G401 (cell line): ENCODE results near the gene ZNF263. TPM values are rescaled to one million over a fixed set of nuclear protein-coding genes. Genes with fewer than 3 reads are reported as not detected.
"Not testable (repeated sequence)": the region's sequence is repeated elsewhere in the genome, so short reads cannot be mapped to it uniquely, and the experiment has no call there.

Experiments used
- DNase-seq: peaks from one replicate; pipeline ENCODE4 v3.0.0-alpha.2; 2015; ENCODE audit warnings: low spot score
- in situ Hi-C: cut with HindIII; loops from 2 replicates; pipeline ENCODE4 v1.10.0; 2016; ENCODE audit warnings: low sequenced_read_pairs, mixed read lengths
- total RNA-seq: library from RNA; depleted of rRNA; stranded (reverse); fragments of >200 nt; shearing (Covaris generic); gene quantifications from 2 replicates; pipeline ENCODE4 v1.2.3, GENCODE V29; 2014

ZNF263 gene
- total RNA-seq, 1 experiment from 2014 or later, result 87.5 TPM

DNA sequence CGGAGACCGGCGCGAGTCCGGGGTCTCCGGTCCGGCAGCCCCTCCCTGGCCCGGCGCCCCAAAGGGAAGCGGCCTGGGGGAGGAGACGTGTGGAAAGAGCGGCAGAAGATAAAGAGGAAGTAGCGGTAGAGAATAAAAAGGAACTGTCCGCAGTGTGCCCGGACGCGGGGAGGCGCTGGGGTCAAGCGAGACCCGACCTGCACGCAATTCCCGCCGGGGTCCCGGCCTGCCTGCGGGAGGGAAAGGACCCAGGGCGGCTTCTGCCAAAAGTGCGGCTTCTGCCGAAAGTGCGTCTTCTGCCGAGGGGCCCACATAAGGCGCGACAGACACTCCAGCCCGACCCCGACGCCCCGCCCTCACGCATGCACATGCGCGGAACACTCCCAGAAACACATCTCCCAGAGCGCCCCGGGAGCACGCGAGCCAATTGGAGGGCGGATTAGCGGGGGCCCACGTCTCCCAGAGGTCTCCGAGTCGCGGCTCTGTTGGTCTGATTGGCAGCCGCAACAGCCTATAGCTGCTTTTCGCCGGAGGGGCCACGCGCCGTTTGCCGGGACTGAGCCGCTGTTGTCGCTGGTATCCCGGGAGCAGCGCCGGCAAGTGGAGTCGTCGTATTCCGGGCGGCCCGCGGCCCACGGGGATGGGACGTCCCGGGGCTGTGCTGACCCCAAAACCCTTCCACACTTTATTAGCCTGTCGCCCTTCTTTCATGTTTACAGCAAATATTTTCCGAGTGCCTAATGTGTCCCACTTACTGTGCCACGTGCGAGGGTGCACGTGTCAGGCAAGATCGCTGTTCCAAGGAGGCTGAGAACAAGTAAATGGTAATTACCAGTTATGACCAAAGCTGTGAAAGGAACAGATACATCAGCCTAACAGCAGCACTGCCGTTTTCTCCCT is 18.9 kb upstream of the ZNF263 start:
- peak; percentile 98 for DNase-seq

DNA sequence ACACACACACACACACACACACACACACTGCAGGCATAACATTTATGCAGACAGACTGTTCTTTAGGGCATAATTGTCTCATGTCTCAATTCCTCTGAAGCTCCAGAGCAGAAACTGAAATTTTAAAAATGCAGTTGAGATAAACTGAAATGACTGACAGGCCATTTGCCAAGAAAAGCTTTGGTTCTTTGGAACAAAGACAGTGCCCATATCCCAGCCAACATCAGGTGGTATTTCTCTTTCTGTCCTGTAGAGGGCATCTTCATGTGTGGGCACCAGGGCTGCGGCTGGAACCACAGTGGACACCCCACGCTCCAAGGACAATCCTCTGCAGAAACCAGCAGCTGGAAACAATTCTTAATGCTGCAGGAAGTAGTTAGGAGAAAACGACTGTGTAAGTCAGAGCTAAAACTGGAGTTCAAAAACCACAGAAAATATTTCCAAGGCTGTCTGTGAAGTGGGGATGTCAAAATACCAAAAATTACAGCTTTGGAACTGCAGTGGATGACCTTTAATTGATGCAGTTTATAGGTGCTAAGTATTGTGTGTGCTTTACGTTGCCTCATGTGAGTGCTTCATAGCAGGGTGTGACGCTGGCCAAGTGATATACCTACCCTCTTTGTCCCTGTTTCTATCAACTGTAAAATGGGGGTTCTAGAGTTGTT is 16.3 kb upstream of the ZNF263 start:
- in situ Hi-C loops, result no loop called here
- DNase-seq, result peak; percentile 23

More for the DNA sequence above, 18.9 kb upstream of the ZNF263 start:
- in situ Hi-C loops, result no loop called here

DNA sequence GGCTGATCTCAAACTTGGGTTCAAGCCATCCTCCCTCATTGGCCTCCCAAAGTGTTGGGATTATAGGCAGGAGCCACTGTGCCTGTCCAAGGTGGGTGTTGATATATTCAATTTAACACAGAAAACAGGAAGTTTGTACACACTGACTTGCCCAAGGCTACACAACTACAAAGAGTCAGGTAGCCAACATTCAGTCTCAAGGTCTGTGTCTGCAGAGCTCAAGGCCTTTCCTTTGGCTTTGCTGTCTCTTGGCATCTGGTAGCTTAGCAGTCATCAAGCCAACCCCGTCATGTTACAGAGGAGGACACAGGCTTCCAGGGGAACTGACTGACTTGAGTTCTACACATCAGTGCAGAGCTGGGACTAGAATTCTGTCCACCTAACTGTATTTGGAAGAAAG is 15.0 kb upstream of the ZNF263 start:
- in situ Hi-C loops, result no loop called here

DNA sequence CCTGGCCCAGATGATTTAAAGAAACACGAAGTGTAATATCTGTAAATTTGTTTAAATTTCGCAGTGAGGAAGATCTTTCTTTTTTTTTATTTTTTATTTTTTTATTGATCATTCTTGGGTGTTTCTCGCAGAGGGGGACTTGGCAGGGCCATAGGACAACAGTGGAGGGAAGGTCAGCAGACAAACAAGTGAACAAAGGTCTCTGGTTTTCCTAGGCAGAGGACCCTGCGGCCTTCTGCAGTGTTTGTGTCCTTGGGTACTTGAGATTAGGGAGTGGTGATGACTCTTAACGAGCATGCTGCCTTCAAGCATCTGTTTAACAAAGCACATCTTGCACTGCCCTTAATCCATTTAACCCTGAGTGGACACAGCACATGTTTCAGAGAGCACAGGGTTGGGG is 12.6 kb upstream of the ZNF263 start:
- in situ Hi-C loops, DNase-seq: not testable (repeated sequence)

More for the DNA sequence above, 15.0 kb upstream of the ZNF263 start:
- DNase-seq, result no peak

DNA sequence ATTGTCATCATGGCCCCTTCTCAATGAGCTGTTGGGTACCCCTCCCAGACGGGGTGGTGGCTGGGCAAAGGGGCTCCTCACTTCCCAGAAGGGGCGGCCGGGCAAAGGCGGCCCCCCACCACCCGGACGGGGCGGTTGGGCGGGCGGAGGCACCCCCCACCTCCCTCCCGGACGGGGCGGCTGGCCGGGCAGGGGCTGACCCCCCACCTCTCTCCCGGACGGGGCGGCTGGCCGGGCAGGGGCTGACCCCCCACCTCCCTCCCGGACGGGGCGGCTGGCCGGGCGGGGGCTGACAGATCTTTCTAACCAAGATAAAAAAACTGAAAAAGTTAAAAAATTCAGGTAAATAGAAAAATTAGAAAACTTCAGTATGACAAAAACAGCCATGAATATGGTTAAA is 12.0 kb upstream of the ZNF263 start:
- in situ Hi-C loops, DNase-seq: not testable (repeated sequence)

DNA sequence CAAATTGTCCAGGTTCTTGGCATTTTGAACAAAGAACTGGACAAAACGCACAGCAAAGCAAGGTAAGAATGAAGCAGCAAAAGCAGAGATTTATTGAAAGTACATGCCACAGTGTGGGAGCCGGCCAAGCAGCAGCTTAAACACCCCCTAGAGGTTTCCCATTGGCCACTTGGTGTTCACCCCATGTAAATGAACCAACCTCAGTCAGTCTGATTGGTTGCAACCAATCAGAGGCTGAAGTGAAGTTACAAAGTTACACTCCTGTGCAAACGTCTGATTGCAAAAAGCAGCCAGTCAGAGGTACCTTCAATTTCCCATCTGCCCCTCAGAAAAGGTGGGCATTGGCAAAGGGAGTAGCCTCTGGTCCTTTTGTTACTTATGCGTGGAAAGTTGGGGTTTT is 8.8 kb upstream of the ZNF263 start:
- in situ Hi-C loops, result no loop called here
- DNase-seq, result no peak

DNA sequence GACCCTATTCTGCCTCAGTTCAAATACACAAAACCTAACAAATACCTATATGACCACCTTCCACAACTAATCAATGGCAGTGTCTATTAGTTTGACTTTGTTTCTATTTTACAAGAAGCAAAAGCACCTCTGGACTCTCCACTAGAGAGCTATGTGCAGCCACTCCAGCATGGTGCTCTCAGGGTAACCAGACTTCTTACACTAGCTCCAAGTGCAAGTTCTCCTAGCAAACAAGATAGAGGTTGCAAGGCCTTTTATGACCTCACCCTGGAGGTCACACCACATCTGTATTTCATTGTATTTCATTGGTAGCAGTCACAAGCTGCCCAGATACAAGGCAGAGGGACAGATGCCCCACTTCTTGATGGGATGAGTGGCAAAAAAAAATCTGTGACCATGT is 8.3 kb upstream of the ZNF263 start:
- DNase-seq, result no peak
- in situ Hi-C loops, result no loop called here

DNA sequence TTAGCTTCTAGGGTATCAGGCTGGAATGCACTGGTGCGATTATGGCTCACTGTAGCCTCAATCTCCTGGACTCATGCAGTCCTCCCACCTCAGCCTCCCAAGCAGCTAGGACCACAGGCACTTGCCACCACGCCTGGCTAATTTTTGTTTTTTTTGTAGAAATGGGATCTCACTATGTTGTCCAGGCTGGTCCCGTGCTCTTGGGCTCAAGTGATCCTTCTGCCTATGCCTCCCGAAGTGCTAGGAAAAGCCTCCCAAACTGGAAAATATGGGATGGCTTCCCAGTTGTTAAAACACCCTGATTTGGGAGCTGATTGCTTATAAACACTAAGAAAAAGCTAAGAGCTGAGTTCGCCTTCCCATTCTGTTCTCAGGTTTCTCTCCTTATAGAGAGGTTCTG is 6.6 kb upstream of the ZNF263 start:
- no peak for DNase-seq
- in situ Hi-C loops, result no loop called here

DNA sequence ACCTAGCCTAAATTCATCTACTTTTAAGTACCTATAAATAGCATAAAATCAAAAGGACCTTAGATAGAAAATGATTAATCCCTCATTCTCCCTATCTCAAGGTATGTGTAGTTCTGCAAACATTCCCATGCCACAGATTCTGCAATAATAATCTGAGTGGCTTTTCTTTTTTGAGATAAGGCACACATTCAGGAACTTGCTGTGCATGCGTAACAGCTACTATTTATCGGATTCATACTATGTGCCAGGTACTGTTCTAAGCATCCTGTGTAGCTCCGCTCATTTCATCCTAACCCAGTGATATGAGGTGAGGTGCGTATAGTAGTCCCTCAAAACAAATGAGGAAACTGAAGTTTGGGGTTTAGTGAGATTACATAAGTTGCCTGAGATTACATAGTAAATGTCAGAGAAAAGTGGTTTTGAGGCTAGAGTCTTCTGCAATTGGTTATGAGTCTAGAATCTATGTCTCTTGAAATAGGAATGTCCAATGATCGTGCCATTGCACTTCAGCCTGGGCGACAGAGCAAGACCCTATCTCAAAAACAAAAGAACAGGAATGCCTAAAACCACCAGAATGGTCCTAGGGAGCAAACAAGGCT is 2.0 kb upstream of the ZNF263 start:
- DNase-seq, result no peak
- in situ Hi-C loops, result no loop called here

DNA sequence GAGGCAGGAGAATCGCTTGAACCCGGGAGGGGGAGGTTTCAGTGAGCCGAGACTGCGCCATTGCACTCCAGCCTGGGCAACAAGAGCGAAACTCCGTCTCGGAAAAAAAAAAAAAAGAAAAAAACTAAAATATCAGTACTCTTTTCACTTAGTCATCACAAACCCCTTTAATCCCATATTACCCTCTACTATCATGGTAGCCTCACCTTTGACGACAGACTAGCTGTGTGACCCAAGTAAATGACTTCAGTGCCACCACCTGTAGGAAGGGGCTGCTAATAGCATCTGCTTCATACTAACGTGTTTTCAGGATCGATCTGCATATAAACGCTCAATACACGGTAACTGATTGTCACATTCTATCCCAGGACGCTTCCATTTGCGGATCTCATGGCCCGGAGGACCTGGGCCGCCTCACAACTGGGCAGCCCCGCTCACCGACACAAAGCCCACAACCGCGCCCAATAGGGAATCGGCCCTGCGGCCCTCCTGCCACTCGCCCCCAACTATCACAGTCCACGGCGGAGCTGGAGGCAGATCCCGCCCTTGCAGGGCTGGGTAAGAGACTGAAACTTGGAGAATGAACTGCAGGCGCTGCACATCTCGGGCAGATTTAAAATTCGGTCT is 1.1 kb upstream of the ZNF263 start:
- DNase-seq, result no peak
- in situ Hi-C loops, result no loop called here

DNA sequence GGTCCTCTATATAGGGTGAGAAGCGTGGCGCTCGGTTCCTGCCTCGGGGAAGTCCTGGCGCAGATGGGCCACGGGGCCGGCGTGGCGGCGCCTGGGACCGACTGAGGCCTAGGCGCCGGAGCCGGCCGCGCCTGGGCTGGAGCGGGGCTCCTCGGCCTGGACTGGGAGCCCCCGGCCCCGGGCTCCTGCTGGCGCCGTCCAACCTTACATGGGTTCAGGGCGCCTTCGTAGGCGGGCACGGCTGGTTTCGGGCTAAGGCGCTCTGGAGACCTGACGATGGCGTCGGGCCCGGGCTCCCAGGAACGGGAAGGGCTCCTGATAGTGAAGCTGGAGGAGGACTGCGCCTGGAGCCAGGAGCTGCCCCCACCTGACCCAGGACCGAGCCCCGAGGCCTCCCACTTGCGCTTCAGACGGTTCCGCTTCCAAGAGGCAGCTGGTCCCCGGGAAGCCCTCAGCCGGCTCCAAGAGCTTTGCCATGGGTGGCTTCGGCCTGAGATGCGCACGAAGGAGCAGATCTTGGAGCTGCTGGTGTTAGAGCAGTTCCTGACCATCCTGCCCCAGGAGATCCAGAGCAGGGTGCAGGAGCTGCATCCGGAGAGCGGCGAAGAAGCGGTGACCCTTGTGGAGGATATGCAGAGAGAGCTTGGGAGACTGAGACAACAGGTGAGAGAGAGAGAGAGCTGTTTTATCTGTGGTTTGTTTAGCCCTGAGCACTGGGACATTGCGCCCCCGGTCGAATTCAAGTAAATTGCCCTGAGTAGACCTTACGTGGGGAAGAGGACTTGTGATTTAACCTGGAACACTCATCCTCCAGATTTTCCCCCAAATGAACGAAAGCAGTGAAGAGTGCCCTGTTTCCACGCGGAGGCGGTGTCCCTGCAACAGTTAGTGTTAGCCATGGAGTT is 504 bp downstream of the ZNF263 start:
- in situ Hi-C loops, result no loop called here
- DNase-seq, result no peak

DNA sequence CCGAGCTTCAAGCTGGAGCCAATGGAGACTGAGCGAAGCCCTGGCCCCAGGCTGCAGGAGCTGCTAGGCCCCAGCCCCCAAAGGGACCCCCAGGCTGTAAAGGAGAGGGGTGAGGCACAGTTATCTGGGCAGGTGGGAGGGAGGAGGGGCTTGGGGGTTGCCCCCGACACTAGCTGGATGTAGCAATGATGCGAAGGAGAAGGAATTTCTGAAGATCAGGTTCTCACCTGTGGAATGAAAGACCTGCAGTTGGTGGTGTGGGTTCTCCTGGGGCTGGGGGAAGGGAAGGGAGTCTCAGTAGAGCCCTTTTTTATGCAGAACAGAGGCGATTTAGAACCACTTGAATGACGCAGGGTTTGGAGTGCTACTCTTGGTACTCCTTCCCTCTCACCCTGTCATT is 1.8 kb downstream of the ZNF263 start:
- in situ Hi-C loops, result no loop called here
- DNase-seq, result no peak

DNA sequence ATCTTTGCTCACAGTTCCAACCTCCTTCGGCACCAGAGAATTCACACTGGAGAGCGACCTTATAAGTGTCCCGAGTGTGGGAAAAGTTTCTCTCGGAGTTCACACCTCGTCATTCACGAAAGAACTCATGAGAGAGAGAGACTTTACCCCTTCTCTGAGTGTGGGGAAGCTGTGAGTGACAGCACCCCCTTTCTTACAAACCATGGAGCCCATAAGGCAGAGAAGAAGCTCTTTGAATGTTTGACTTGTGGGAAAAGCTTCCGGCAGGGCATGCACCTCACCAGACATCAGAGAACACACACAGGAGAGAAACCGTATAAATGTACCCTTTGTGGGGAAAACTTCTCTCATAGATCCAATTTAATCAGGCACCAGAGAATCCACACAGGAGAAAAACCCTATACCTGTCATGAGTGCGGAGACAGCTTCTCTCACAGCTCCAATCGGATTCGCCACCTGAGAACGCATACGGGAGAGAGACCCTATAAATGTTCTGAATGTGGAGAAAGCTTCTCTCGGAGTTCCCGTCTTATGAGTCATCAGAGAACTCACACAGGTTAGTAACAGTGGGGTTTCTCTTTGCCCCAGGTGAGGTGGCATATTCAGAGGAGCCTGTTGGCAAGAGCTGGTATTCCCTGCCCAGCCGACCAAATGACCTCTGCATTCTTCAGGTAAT is 6.8 kb downstream of the ZNF263 start:
- no peak for DNase-seq
- in situ Hi-C loops, result no loop called here

DNA sequence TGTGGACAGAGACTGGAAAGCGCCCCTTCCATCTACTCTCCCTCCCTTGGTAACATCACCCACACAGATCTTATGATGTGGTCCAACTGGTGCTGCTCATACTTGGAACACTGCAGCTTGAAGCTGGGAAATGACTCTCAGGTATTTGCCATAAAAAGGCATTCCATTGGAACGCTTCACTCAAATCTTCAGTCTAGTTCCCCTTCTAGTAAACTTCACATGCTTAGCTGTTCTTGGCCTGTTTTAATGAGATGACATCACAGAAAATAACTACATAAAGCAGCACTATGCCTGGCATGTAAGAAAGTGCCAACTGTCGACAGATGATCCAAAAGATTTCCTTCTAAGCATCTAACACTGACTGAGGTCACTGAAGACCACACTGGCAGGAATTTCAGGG is 9.3 kb downstream of the ZNF263 start:
- in situ Hi-C loops, result no loop called here
- DNase-seq, result no peak

DNA sequence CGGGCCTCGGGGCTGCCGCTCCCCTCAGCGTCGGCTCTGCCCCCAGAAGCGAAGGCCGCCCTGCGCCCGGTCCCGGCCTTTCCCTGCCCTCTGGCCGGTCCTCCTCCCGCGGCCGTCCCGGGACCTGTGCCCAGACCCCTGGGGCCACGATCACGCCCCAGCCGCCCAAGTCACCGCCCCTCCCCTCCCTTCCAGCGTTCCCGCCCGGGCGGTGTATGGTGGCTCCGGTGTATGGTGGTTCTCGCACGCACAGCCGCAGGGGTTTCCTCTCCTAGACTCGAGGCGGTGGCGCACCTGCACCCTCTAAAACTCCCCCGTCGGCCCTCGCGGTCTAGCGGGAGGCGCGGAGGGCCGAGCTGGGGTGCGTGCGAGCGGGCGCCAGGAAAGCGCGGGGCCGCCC is 11.9 kb downstream of the ZNF263 start:
- DNase-seq, result no peak
- in situ Hi-C loops, result no loop called here

DNA sequence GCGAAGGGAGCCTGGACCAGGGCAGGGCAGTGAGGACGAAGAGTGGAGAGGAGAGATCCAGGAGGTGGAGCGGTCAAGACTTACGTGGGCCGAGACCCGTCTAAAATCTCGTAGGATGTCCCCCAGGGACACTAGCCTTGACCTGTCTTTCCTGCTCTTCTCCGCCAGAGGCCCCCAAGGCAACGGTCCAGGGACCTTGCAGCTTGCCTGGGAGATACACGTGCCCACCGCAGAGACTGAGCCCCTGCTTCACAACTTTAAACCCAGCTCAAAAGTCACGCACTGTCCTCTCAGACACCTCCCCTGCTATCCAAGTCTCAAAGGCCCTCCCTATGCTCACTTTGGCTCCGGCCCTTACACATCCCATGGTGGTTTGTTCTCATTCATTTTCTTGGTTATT is 12.5 kb downstream of the ZNF263 start:
- DNase-seq, result no peak
- in situ Hi-C loops, result no loop called here

DNA sequence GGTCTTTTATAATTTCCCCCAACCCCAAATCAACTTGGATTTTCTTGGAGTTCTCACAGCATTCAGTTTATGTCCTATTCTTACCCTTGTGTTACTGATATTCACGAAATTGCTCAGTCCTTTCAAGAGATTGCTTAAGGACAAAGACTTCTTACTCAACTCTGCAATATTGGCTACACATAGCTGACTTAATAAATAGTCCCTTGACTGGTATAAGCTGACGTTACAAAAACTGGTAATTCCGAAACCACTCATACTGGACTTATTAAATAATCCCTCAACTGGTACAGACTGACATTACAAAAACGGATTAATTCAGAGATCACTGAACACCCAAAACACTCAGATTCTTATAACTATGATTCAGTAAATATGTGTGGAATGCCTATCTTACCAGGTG is 21.1 kb downstream of the ZNF263 start:
- DNase-seq, result no peak
- in situ Hi-C loops, result no loop called here
